Measurements from ENCODE around the gene ZBTB38. TPM values are rescaled to one million over a fixed set of nuclear protein-coding genes. Genes with fewer than 3 reads are reported as not detected.

Gene ZBTB38
- total RNA-seq, 1 donor from 2014 or later: 89.6 TPM

DNA sequence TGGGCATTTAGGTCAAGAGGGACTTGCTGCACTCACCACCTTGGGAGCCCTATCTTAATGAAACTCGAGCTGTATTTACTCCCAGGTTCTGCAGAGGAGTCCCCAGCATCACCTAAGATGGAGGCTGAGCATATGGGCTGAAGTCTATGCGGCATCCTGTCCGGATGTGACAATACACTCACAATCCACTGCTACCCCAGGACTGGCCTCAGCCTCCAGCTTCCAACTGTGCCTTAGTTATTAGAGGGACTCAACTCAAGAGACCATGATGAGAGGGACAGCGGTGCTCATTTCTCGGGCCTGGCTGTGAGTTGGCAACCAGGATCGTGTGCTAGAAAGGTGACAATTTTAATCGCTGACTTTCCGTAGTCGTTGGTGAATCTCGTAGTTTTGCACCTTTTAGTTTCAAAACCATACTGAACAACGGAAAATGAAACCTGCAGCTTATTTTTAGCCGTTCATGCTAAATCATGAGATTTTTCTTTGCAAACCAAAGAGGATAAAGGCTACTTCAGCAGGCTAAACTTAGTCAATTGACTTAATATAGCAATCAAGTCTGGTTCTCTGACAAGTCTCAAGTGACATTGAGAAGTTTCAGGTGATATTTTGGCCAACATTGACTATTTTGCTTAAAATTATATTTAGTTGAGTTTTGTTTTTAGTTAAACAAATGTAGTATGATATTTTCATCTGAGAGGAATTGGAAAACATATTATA lies 11.1 kb downstream of the ZBTB38 start:
- DNase-seq (no peak), ATAC-seq (ENCODE audit: poor library complexity) (no peak)
- intact Hi-C loops (cut with DNase I): no loop called here

- no peak for ATAC-seq (ENCODE audit: poor library complexity)
- no peak for DNase-seq
- intact Hi-C loops (cut with DNase I): no loop called here
These were observed 12.0 kb downstream of the ZBTB38 start for GRCh38 chr3:141380279-141380678.

GRCh38 chr3:141380987-141381386 lies 12.7 kb downstream of the ZBTB38 start:
- ATAC-seq (ENCODE audit: poor library complexity) (no peak), DNase-seq (no peak)
- intact Hi-C loops (cut with DNase I): no loop called here

- intact Hi-C loops (cut with DNase I): no loop called here
- ATAC-seq (ENCODE audit: poor library complexity) (no peak), DNase-seq (no peak)
These were observed 14.3 kb downstream of the ZBTB38 start for GRCh38 chr3:141382571-141382970.

DNA sequence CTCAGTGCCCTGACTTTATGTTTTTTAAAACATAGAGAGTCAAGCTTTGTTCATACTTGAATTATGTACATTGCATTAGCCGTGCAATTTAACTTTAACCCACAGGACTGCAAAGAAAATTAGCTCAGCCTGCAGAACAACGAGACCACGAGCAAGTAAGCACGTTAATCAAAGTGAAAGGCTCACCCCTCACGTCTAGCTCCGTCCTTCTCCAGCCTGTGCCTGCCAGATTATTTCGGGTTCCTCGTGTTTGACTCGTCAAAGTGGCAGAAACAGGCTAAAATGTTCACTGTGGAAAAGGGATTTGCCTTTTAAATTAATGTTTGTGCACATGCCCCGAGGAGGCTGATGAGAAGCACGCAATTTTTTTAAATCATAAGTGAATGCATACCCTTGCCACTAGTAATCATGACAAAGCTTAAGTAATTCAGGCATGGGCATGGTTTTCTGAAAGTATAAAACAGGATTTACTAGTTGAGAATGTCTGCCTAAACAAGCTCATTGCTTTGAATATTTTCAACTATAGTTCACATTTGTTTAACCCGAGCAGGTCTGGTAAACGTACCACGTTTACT lies 15.3 kb downstream of the ZBTB38 start:
- intact Hi-C loops (cut with DNase I): no loop called here
- ATAC-seq (ENCODE audit: poor library complexity) (no peak), DNase-seq (no peak)

GRCh38 chr3:141384157-141384556 lies 15.9 kb downstream of the ZBTB38 start:
- DNase-seq (no peak), ATAC-seq (ENCODE audit: poor library complexity) (no peak)
- intact Hi-C loops (cut with DNase I): no loop called here

DNA sequence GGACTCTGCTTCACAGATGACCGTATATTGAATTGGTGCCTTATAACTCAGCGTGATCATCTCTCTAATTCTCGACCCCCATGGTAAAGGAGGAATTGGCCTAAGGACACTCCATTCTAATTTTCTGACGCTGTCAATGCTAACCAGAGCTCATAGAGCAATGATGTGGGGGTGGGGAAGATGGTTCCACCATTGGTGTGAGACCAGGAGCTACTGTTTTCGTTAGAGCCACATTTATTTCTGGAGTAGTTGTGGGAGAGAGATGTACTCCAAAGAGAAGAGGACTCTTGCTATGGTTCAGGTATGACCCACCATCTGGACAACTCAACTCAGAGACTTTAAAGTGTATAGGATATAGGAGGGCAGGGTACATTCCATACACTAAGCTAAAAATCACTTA lies 16.3 kb downstream of the ZBTB38 start:
- intact Hi-C loops (cut with DNase I): no loop called here
- no peak for DNase-seq

DNA sequence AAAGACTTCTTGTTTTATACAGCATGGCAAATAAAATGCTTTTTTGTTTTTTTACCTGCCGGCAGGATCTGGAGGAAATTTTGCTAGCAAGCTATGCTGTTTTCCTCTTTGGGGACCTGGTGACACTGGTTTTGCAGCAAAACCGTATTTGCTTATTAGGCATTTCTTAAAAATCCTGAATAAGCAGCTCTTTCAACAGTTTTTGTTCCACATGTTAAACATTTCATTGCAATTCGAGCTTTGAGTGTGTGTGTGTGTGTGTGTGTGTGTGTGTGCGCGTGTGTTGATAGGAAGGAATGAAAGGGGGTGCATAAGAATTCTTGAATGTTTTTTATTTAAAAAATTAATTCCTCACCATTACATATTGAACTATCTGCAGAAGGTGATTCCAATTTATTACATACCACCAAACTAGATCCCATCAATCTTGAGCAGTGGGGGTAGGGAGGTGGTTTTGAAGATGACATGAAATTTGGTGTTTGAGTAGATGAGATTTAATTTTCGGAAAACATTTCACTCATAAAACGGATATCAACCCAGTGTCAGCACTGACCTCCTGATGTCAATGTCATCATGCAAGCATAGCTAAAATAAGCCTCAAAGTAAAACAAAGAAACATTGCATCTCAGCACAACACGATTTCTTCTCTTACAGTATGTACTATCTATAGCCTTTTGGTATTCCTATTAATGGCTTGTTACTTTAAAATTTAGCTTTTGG lies 17.3 kb downstream of the ZBTB38 start:
- no peak for ATAC-seq (ENCODE audit: poor library complexity)
- no peak for DNase-seq
- intact Hi-C loops (cut with DNase I): no loop called here

More for the DNA sequence above, 16.3 kb downstream of the ZBTB38 start:
- no peak for ATAC-seq (ENCODE audit: poor library complexity)

GRCh38 chr3:141386126-141386488 lies 17.8 kb downstream of the ZBTB38 start:
- intact Hi-C loops (cut with DNase I): no loop called here
- ATAC-seq (ENCODE audit: poor library complexity) (no peak), DNase-seq (no peak)

DNA sequence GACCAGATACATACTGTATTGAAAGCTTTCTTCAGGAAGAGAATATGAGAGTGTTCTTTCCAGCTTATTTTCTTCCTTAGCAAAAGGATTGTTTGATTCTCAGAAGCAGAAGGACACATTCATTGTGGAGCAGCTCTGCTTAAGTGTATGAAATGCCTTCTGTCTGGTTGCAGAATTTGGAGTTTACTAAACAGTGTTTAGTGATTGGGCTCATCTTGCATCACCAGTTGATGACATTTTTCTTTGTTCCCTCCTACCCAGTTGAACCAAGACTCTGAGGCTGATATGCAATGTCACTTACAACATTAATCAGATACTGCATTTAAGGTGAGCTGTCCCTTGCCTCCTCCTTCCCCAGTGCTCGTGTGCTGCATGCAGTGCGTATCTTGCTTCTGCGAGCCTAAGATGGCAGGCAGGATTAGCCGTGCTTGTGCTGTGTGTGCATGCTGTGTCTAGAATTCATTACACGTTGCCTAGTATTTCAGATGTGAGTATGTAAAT lies 18.4 kb downstream of the ZBTB38 start:
- ATAC-seq (ENCODE audit: poor library complexity): peak; percentile 20
- intact Hi-C loops (cut with DNase I): no loop called here

DNA sequence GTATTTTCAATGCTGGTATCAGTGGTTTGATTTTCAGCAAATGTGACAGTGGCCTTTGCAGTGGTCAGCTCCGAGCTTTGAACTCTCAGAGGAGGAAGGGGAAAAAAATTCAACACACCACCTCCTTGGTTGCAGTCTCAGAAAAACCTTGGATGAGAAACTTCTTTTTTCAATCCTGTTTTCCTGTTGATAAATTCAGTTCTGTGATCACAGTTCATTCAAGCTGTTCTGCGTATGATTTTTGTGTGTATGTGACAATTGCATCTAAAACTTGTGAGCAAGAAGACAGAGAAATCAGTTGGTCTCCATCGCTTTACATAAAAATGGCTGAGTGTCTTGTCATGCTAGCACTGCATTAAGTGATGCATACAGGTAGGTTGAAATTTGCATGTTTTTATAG lies 19.2 kb downstream of the ZBTB38 start:
- DNase-seq (no peak), ATAC-seq (ENCODE audit: poor library complexity) (no peak)
- intact Hi-C loops (cut with DNase I): no loop called here

More for the DNA sequence above, 18.4 kb downstream of the ZBTB38 start:
- DNase-seq: no peak

GRCh38 chr3:141388395-141388794 lies 20.1 kb downstream of the ZBTB38 start:
- no peak for ATAC-seq (ENCODE audit: poor library complexity)
- no peak for DNase-seq
- intact Hi-C loops (cut with DNase I): no loop called here

- no peak for DNase-seq
- ATAC-seq (ENCODE audit: poor library complexity): no peak
- intact Hi-C loops (cut with DNase I): no loop called here
These were observed 20.7 kb downstream of the ZBTB38 start for GRCh38 chr3:141388823-141389621.

DNA sequence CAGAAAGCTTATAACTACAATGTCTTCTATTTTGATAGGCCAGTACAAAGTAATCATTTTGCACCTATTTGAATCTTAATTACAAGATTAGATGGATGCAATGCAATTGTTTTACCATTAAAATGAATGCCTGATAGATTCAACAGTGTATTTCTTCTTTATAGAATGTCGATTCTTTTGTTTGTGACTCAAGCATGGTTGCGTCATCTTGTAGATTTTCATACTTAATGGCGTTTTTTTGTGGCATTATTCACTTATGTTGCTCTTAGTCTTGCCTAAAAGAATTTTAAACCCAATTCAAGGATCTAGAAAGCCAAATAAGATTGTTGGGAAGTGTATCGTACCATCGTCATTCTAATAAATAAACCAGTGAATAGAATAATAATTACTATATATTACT lies 21.4 kb downstream of the ZBTB38 start:
- ATAC-seq (ENCODE audit: poor library complexity): no peak
- intact Hi-C loops (cut with DNase I): no loop called here
- no peak for DNase-seq

- no peak for DNase-seq
- ATAC-seq (ENCODE audit: poor library complexity): no peak
- intact Hi-C loops (cut with DNase I): no loop called here
These were observed 22.4 kb downstream of the ZBTB38 start for GRCh38 chr3:141390747-141391146.

DNA sequence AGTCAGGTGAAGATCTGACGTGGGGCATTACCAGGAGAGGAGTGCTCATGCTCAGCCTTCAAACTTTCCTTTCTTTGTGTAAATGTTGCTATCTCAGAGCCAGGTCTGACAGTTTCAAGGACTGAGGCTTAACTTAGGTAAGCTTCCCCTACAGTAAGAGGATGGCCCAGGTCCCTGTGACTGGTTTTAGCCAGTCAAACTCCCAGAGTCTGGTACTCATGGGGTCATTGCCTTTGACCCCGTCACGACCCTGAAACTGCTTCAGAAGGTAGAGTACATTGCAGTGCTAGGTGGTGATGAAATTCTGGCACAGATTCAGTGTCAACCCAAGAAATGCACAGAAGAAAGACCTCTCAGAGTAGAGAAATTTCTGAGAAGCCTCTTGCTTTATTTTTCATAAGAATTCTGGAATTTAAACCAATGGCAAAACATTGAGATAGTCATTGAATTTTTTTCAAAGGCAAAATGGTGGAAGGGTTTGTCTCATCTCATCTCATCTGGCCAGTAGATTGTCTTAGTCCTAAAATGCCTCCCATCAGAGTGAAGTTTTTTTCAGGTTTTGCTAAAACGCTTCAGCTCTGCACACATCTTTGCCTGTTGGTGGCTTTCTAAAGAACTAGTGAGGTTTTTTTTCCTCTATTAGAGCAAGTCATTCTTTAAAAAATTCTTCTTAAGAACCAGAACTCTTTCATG lies 23.1 kb downstream of the ZBTB38 start:
- DNase-seq (no peak), ATAC-seq (ENCODE audit: poor library complexity) (no peak)
- intact Hi-C loops (cut with DNase I): no loop called here

GRCh38 chr3:141391991-141392316 lies 23.6 kb downstream of the ZBTB38 start:
- ATAC-seq (ENCODE audit: poor library complexity): no peak
- intact Hi-C loops (cut with DNase I): no loop called here
- DNase-seq: no peak

GRCh38 chr3:141392416-141392815 lies 24.1 kb downstream of the ZBTB38 start:
- intact Hi-C loops (cut with DNase I): no loop called here
- DNase-seq (no peak), ATAC-seq (ENCODE audit: poor library complexity) (no peak)
